Measurements from ENCODE around the gene KIAA0825.

GRCh38 chr5:94523018-94523417 lies 95.4 kb downstream of the KIAA0825 start:
- no peak for TF ChIP-seq POLR2A (IDR thresholded peaks at IDR 0.05)
- TF ChIP-seq, protein P1, sequence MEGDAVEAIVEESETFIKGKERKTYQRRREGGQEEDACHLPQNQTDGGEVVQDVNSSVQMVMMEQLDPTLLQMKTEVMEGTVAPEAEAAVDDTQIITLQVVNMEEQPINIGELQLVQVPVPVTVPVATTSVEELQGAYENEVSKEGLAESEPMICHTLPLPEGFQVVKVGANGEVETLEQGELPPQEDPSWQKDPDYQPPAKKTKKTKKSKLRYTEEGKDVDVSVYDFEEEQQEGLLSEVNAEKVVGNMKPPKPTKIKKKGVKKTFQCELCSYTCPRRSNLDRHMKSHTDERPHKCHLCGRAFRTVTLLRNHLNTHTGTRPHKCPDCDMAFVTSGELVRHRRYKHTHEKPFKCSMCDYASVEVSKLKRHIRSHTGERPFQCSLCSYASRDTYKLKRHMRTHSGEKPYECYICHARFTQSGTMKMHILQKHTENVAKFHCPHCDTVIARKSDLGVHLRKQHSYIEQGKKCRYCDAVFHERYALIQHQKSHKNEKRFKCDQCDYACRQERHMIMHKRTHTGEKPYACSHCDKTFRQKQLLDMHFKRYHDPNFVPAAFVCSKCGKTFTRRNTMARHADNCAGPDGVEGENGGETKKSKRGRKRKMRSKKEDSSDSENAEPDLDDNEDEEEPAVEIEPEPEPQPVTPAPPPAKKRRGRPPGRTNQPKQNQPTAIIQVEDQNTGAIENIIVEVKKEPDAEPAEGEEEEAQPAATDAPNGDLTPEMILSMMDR (IDR thresholded peaks at IDR 0.05): no peak
